HUES48 (cell line): Measurements from ENCODE around the gene CCDC167.

ENCODE experiments used
- H3K27ac ChIP-seq: one replicate; pipeline ENCODE4 v1.7.0; 2013; ENCODE audit warnings: low read depth, low read length, inconsistent platforms
- H3K27me3 ChIP-seq: 2 replicates; pipeline ENCODE4 v1.6.1; 2013; ENCODE audit warnings: mild to moderate bottlenecking, low read length; ENCODE audit not compliant: control insufficient read depth, insufficient read depth
- H3K36me3 ChIP-seq: 2 replicates; pipeline ENCODE4 v1.6.1; 2013; ENCODE audit warnings: low read length; ENCODE audit not compliant: control insufficient read depth, insufficient read depth
- H3K4me1 ChIP-seq: 2 replicates; pipeline ENCODE4 v1.6.1; 2013; ENCODE audit warnings: mild to moderate bottlenecking, low read length; ENCODE audit not compliant: control insufficient read depth, insufficient read depth
- H3K4me3 ChIP-seq: 2 replicates; pipeline ENCODE4 v1.5.1; 2013; ENCODE audit warnings: mild to moderate bottlenecking, low read depth, low read length
- H3K9ac ChIP-seq: 2 replicates; pipeline ENCODE4 v1.6.1; 2013; ENCODE audit warnings: mild to moderate bottlenecking, low read depth, low read length, moderate library complexity
- H3K9me3 ChIP-seq: 2 replicates; pipeline ENCODE4 v1.6.1; 2013; ENCODE audit warnings: low read length; ENCODE audit not compliant: control insufficient read depth, insufficient read depth

CCDC167 gene

GRCh38 chr6:37499433-37500293 lies at the start of gene CCDC167:
CCDC167 (minus strand) TSS chr6:37499893; CDS start chr6:37499863, 30 bp downstream.
- Histone ChIP-seq H3K27me3 (peaks cover 17% of the 10 kb centered on the region; the same call in 1 of the 2 replicates), H3K4me1 (peaks cover 3% of the 10 kb centered on the region; the same call in 1 of the 2 replicates), H3K27ac (peak within 1 kb of the TSS; percentile 81), H3K36me3 (no peaks in the 10 kb centered on the region), H3K4me3 (peak within 1 kb of the TSS; percentile 68), H3K9me3 (no peaks in the 10 kb centered on the region), H3K9ac (peak within 1 kb of the TSS; percentile 75)

GRCh38 chr6:37549154-37549553 lies 49.5 kb upstream of the CCDC167 start:
- no peak overlapping the region for H3K9ac ChIP-seq

GRCh38 chr6:37548067-37548674 lies 48.5 kb upstream of the CCDC167 start:
- no peak overlapping the region for H3K27ac ChIP-seq
- H3K9ac ChIP-seq = no peak overlapping the region
- no peak overlapping the region for H3K4me3 ChIP-seq
- no peaks in the 10 kb centered on the region for H3K27me3 ChIP-seq
- H3K36me3 ChIP-seq = no peaks in the 10 kb centered on the region
- no peaks in the 10 kb centered on the region for H3K4me1 ChIP-seq
- H3K9me3 ChIP-seq = no peaks in the 10 kb centered on the region

More at GRCh38 chr6:37549154-37549553, 49.5 kb upstream of the CCDC167 start:
- no peaks in the 10 kb centered on the region for H3K9me3 ChIP-seq
- no peak overlapping the region for H3K4me3 ChIP-seq
- H3K4me1 ChIP-seq = no peaks in the 10 kb centered on the region
- H3K36me3 ChIP-seq = no peaks in the 10 kb centered on the region
- no peak overlapping the region for H3K27ac ChIP-seq
- no peaks in the 10 kb centered on the region for H3K27me3 ChIP-seq

GRCh38 chr6:37547564-37548061 lies 47.9 kb upstream of the CCDC167 start:
- H3K9ac ChIP-seq = no peak overlapping the region
- no peaks in the 10 kb centered on the region for H3K4me1 ChIP-seq
- H3K27ac ChIP-seq = no peak overlapping the region
- H3K9me3 ChIP-seq = no peaks in the 10 kb centered on the region
- H3K27me3 ChIP-seq = no peaks in the 10 kb centered on the region
- no peak overlapping the region for H3K4me3 ChIP-seq
- H3K36me3 ChIP-seq = no peaks in the 10 kb centered on the region

- H3K9ac ChIP-seq = no peak overlapping the region
- H3K4me1 ChIP-seq = no peaks in the 10 kb centered on the region
- no peaks in the 10 kb centered on the region for H3K9me3 ChIP-seq
- no peak overlapping the region for H3K27ac ChIP-seq
- H3K27me3 ChIP-seq = no peaks in the 10 kb centered on the region
- H3K36me3 ChIP-seq = no peaks in the 10 kb centered on the region
- H3K4me3 ChIP-seq = no peak overlapping the region
Observed at GRCh38 chr6:37546141-37546871, 46.6 kb upstream of the CCDC167 start.

GRCh38 chr6:37544530-37544929 lies 44.8 kb upstream of the CCDC167 start:
- H3K4me1 ChIP-seq = no peaks in the 10 kb centered on the region
- H3K36me3 ChIP-seq = no peaks in the 10 kb centered on the region
- no peak overlapping the region for H3K9ac ChIP-seq
- H3K9me3 ChIP-seq = no peaks in the 10 kb centered on the region
- no peak overlapping the region for H3K27ac ChIP-seq
- no peak overlapping the region for H3K4me3 ChIP-seq
- no peaks in the 10 kb centered on the region for H3K27me3 ChIP-seq

- Histone ChIP-seq H3K27ac (no peak overlapping the region), H3K9me3 (no peaks in the 10 kb centered on the region), H3K27me3 (peaks cover 7% of the 10 kb centered on the region)
Observed at GRCh38 chr6:37543361-37543760, 43.7 kb upstream of the CCDC167 start.

GRCh38 chr6:37541346-37541745 lies 41.7 kb upstream of the CCDC167 start:
- no peak overlapping the region for H3K4me3 ChIP-seq
- no peak overlapping the region for H3K9ac ChIP-seq
- peaks cover 3% of the 10 kb centered on the region; the same call in 1 of the 2 replicates for H3K4me1 ChIP-seq
- H3K9me3 ChIP-seq = no peaks in the 10 kb centered on the region
- peaks cover 25% of the 10 kb centered on the region for H3K27me3 ChIP-seq
- no peak overlapping the region for H3K27ac ChIP-seq
- no peaks in the 10 kb centered on the region for H3K36me3 ChIP-seq

More at GRCh38 chr6:37543361-37543760, 43.7 kb upstream of the CCDC167 start:
- Histone ChIP-seq H3K36me3 (no peaks in the 10 kb centered on the region), H3K4me1 (no peaks in the 10 kb centered on the region), H3K9ac (no peak overlapping the region), H3K4me3 (no peak overlapping the region)

- no peak overlapping the region for H3K27ac ChIP-seq
- H3K9me3 ChIP-seq = no peaks in the 10 kb centered on the region
- no peak overlapping the region for H3K9ac ChIP-seq
- H3K4me3 ChIP-seq = no peak overlapping the region
- H3K4me1 ChIP-seq = peaks cover 4% of the 10 kb centered on the region; the same call in 1 of the 2 replicates
- H3K27me3 ChIP-seq = peaks cover 34% of the 10 kb centered on the region
- no peaks in the 10 kb centered on the region for H3K36me3 ChIP-seq
Observed at GRCh38 chr6:37540390-37540789, 40.7 kb upstream of the CCDC167 start.

- Histone ChIP-seq H3K9ac (no peak overlapping the region), H3K27ac (no peak overlapping the region), H3K4me1 (peaks cover 8% of the 10 kb centered on the region; the same call in 1 of the 2 replicates), H3K4me3 (no peak overlapping the region), H3K27me3 (peaks cover 38% of the 10 kb centered on the region), H3K9me3 (no peaks in the 10 kb centered on the region), H3K36me3 (no peaks in the 10 kb centered on the region)
Observed at GRCh38 chr6:37540029-37540352, 40.3 kb upstream of the CCDC167 start.
